Common myeloid progenitor, CD34-positive (primary cell): ENCODE measurements around the gene RBM34.
A peak's percentile ranks its signal among the peaks of the same experiment; 100 is the strongest.

Source experiments
- CTCF ChIA-PET: fragments of 350-600 bp; sonication (Branson Sonifier 250); formaldehyde crosslinking; loops from one replicate; lab custom pipeline; 2021; ENCODE audit warnings: antibody characterized with exemption; lab: Charles Lee
- POLR2A ChIA-PET: fragments of 350-600 bp; sonication (Branson Sonifier 250); formaldehyde crosslinking; loops from one replicate; lab custom pipeline; 2021; ENCODE audit warnings: antibody characterized with exemption; lab: Charles Lee
- DNase-seq, 3 donors: peaks; one replicate each; pipeline versions ENCODE4 v3.0.0 to v3.0.0-alpha.2; 2013
- H3K27ac ChIP-seq, 2 experiments: 1 replicate in 1 of 2; 2 replicates in 1 of 2; pipeline ENCODE4 v1.7.0; 2013; ENCODE audit warnings: inconsistent platforms in 2 of 2, low read length in 2 of 2, mild to moderate bottlenecking in 2 of 2, low read depth in 1 of 2, moderate library complexity in 1 of 2; ENCODE audit not compliant: severe bottlenecking in 2 of 2, insufficient read depth in 1 of 2, poor library complexity in 1 of 2
- H3K27me3 ChIP-seq, 5 experiments: replicated peaks in 2 of 5; 1 replicate in 3 of 5; 2 replicates in 2 of 5; pipeline versions ENCODE4 v1.6.1 to v1.7.0; 2013; ENCODE audit warnings: low read length in 4 of 5, mild to moderate bottlenecking in 2 of 5, moderate library complexity in 2 of 5, inconsistent platforms in 1 of 5; ENCODE audit not compliant: insufficient read depth in 5 of 5, control insufficient read depth in 4 of 5
- H3K36me3 ChIP-seq, 4 experiments: 1 replicate in 2 of 4; 2 replicates in 2 of 4; pipeline versions ENCODE4 v1.6.1 to v1.7.0; 2013; ENCODE audit warnings: low read length in 3 of 4, control low read depth in 1 of 4, mild to moderate bottlenecking in 1 of 4; ENCODE audit not compliant: control insufficient read depth in 4 of 4, insufficient read depth in 4 of 4
- H3K4me1 ChIP-seq, 4 experiments: 1 replicate in 3 of 4; 2 replicates in 1 of 4; pipeline versions ENCODE4 v1.6.1 to v1.7.1; 2013; ENCODE audit warnings: low read length in 3 of 4, mild to moderate bottlenecking in 3 of 4, control low read depth in 1 of 4, inconsistent platforms in 1 of 4, moderate library complexity in 1 of 4; ENCODE audit not compliant: control insufficient read depth in 4 of 4, insufficient read depth in 4 of 4; ENCODE audit errors: control extremely low read depth in 1 of 4
- H3K4me3 ChIP-seq, 7 experiments: 1 replicate in 4 of 7; 2 replicates in 3 of 7; pipeline versions ENCODE4 v1.5.1 to v1.7.0; 2013; ENCODE audit warnings: mild to moderate bottlenecking in 7 of 7, low read length in 6 of 7, moderate library complexity in 6 of 7, inconsistent platforms in 2 of 7, low read depth in 2 of 7, control low read depth in 1 of 7; ENCODE audit not compliant: insufficient read depth in 4 of 7, control insufficient read depth in 1 of 7; ENCODE audit errors: extremely low read depth in 1 of 7
- H3K9me3 ChIP-seq, 5 experiments: 1 replicate in 4 of 5; 2 replicates in 1 of 5; pipeline versions ENCODE4 v1.6.1 to v1.7.1; 2013; ENCODE audit warnings: low read length in 4 of 5, mild to moderate bottlenecking in 2 of 5, inconsistent platforms in 1 of 5, low read depth in 1 of 5, moderate library complexity in 1 of 5; ENCODE audit not compliant: control insufficient read depth in 4 of 5, insufficient read depth in 2 of 5; ENCODE audit errors: control extremely low read depth in 1 of 5
- WGBS: methylation state at CpG from one replicate; pipeline ENCODE4 v1.1.5; 2013; ENCODE audit not compliant: insufficient coverage; 5-methylcytosine and 5-hydroxymethylcytosine counted together

RBM34 gene

DNA sequence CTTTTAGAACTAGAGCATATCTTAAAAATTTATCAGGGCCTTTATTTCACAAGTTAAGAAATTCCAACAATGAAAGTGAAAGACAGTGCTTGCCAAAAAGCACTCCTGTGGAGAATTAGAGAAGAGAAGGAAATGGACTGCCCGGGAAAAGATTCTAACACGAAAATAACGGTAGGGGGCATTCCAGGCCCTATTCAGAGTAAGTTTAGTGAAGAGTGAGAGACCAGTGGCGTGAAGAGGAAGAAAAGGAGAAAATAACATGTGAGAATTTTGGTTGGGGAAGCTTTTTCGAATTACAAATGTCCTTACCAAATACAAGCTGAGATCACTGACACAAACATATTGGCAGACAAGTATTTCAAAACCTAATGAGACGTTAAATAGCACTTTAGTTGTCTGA lies 38.4 kb upstream of the RBM34 start:
- 73% methylated on average over 5 of the region's 6 CpGs for WGBS
- no peaks in the 10 kb centered on the region for H3K4me1 ChIP-seq
- POLR2A ChIA-PET = no interaction called here
- H3K9me3 ChIP-seq = no peaks in the 10 kb centered on the region
- peak; percentile 34 to 59 (median 55) for DNase-seq
- CTCF ChIA-PET = interaction anchor here (0.9 to 2.7 kb wide), 6 partner anchors 8 to 217 kb away, joined by 3 to 7 read pairs (median 5); no protein-coding TSS in a partner anchor
- H3K36me3 ChIP-seq = peaks cover 0 to 22% (median 16%) of the 10 kb centered on the region in 4 experiments
- no peak overlapping the region for H3K27ac ChIP-seq
- H3K27me3 ChIP-seq = no peaks in the 10 kb centered on the region
- no peak overlapping the region for H3K4me3 ChIP-seq

DNA sequence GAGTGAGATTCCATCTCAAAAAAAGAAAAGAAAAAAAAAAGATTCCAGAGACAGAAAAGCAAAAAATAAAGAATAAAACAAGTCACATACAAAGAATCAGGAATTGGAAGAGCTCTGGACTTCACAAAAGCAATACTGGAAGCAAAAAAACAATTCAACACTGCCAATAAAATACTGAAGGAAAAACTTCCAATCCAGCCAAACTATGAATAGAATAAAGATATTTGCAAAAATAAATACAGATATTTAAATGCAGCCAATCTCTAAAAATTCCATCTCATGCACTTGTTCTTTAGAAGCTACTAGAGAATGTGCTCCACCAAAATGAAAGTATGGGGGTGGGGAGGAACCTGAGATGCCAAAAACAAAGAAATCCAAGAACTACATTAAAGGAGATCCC lies 29.4 kb upstream of the RBM34 start:
- Histone ChIP-seq H3K4me3 (no peak overlapping the region), H3K9me3 (no peaks in the 10 kb centered on the region), H3K27me3 (no peaks in the 10 kb centered on the region), H3K4me1 (no peaks in the 10 kb centered on the region), H3K36me3 (peaks cover 18 to 44% (median 28%) of the 10 kb centered on the region in 4 experiments), H3K27ac (no peak overlapping the region)
- no peak for DNase-seq
- ChIA-PET CTCF (interaction anchor here (0.6 to 1.3 kb wide), 4 partner anchors 10 to 703 kb away, joined by 3 to 4 read pairs (median 3); no protein-coding TSS in a partner anchor), POLR2A (no interaction called here)

DNA sequence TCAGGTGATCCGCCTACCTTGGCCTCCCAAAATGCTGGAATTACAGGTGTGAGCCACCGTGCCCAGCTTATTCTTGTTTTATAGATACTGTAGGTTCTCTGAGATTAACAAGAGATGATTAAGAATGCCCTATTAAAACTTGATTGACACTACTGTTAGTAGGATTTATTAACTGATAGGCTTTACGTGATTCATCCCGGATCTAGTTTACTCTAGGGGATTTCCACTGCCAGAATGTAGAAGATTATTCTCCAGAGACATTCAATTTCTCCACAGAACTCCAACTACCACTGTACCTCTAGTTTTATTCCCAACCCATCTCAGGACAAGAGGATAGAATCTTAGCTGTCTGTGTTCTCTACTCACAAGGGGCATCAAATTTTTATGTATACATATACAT lies 26.3 kb upstream of the RBM34 start:
- H3K36me3 ChIP-seq = peaks cover 6 to 32% (median 20%) of the 10 kb centered on the region in 4 experiments
- 100% methylated on average over 4 of the region's 4 CpGs for WGBS
- no peaks in the 10 kb centered on the region for H3K9me3 ChIP-seq
- H3K4me1 ChIP-seq = no peaks in the 10 kb centered on the region
- H3K4me3 ChIP-seq = no peak overlapping the region
- no peak for DNase-seq
- no peaks in the 10 kb centered on the region for H3K27me3 ChIP-seq
- ChIA-PET CTCF (interaction anchor here (2.0 kb wide), 1 partner anchor 15 kb away, joined by 6 read pairs; no protein-coding TSS in a partner anchor), POLR2A (no interaction called here)
- no peak overlapping the region for H3K27ac ChIP-seq

DNA sequence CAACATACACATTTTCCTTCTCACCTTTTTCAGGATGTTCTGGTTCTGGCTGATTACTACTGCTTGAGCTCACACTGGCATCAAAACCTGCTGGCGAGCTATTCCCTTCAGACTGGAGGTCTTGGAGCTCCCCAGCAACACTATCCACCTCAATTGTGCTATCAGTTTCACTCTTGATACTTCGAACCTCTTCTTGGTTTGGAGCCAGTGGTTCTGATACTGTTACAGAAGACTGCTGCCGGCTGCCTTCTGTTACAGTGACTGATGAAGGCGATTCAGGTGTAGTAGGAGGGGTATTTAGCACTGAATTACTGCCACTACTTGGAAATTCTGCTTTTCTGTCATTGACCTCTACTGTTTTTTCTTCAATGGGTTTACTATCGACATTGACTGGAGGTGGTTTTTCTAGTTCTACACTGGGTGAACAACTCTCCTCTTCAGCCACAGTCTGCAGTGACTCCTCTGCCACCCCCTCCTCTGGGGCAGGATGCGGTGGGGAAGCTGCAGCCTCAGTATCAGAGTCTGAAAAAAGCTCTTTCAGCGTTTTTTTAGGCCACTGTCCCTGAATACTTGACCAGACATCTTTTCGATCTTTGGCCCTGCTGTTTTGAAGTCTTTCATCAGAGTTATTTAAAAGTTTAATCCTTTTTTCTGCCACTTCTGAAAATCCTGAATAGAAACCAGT lies 20.7 kb upstream of the RBM34 start:
- H3K36me3 ChIP-seq = peaks cover 8 to 41% (median 26%) of the 10 kb centered on the region in 4 experiments
- H3K27ac ChIP-seq = no peak overlapping the region
- 100% methylated on average over 7 of the region's 8 CpGs for WGBS
- DNase-seq = no peak
- no peaks in the 10 kb centered on the region for H3K27me3 ChIP-seq
- no peak overlapping the region for H3K4me3 ChIP-seq
- CTCF ChIA-PET = interaction anchor here (1.0 to 1.4 kb wide), 3 partner anchors 16 to 31 kb away, joined by 3 to 6 read pairs (median 3); partner anchors contain the start of gene RBM34
- no peaks in the 10 kb centered on the region for H3K9me3 ChIP-seq
- no peaks in the 10 kb centered on the region for H3K4me1 ChIP-seq
- POLR2A ChIA-PET = no interaction called here

DNA sequence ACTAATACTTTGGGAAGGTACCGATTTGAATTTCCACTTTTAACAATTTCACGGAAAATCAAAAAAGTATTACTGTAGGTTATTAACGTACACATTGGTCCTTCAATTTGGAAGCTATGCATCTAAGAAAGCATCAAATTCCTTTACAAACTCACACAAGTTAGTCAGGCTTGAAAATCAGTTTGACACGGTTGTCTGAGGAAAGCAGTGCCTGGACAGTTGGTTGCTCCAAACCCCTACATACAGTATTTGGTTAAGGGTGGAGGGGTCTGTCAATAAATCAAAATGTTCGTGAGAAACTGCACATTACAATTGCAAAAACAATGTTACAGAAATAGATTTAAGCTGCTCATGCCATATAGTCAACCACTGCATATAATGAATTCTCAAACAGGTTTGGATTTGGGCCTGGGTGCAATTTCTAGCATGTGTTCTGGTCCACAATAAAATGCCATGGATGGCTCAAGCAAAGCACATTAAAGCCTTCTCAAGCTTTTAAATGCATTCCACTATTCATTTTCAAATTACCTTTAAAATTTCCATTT lies 19.9 kb upstream of the RBM34 start:
- POLR2A ChIA-PET = no interaction called here
- CTCF ChIA-PET = interaction anchor here (1.2 to 1.4 kb wide), 3 partner anchors 16 to 694 kb away, joined by 3 to 6 read pairs (median 3); no protein-coding TSS in a partner anchor
- WGBS = 94% methylated on average over 3 of the region's 5 CpGs

DNA sequence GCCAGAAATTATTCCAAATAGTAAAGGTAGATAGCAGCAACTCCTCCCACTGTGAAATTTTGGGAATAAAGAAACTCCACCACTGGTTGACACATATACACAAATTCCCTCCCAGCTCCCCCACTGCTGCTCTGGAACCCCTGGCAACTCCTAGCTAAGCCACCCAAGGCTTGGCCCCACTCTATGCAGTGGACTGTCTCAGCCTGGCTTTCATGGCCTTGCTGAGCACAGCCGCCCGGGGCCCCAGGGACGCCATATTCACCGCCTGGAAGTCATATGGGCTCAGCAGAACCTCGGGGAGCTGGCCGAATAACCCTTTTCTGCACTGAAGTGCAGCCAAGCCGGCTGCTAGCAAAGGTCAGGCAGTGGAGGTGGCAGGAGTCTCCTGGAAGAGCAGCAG lies 15.4 kb upstream of the RBM34 start:
- Histone ChIP-seq H3K4me1 (no peaks in the 10 kb centered on the region), H3K27ac (no peak overlapping the region), H3K9me3 (no peaks in the 10 kb centered on the region), H3K27me3 (no peaks in the 10 kb centered on the region), H3K4me3 (no peak overlapping the region), H3K36me3 (peaks cover 21 to 61% (median 34%) of the 10 kb centered on the region in 4 experiments)
- ChIA-PET CTCF (no interaction called here), POLR2A (interaction anchor here (0.6 kb wide), 1 partner anchor 22 kb away, joined by 5 read pairs; no protein-coding TSS in a partner anchor)
- 99% methylated on average over 7 of the region's 7 CpGs for WGBS
- no peak for DNase-seq

More for the DNA sequence above, 19.9 kb upstream of the RBM34 start:
- Histone ChIP-seq H3K4me3 (no peak overlapping the region), H3K27ac (no peak overlapping the region), H3K36me3 (peaks cover 8 to 48% (median 29%) of the 10 kb centered on the region in 4 experiments), H3K27me3 (no peaks in the 10 kb centered on the region), H3K9me3 (no peaks in the 10 kb centered on the region), H3K4me1 (no peaks in the 10 kb centered on the region)
- no peak for DNase-seq

DNA sequence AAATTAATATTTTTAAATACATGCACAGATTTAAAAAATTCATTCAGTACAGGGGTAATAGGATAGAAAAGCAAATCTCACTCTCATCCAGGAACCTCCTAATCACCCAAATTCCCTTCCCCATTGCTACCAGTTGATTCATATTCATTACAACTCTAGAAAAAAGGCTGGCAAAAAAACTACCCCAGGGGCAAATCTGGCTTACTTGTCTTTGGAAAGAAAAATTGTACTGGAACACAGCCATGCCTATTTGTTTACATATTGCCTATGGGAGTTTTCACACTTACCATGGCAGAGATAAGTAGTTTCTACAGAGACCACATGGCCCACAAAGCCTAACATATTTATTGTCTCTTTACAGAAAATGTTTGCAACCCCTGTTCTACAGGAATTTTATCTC lies 8.9 kb upstream of the RBM34 start:
- Histone ChIP-seq H3K27me3 (no peaks in the 10 kb centered on the region), H3K27ac (no peak overlapping the region), H3K36me3 (peaks cover 14 to 60% (median 30%) of the 10 kb centered on the region in 4 experiments), H3K4me1 (no peaks in the 10 kb centered on the region), H3K9me3 (no peaks in the 10 kb centered on the region), H3K4me3 (no peak overlapping the region)
- POLR2A ChIA-PET = no interaction called here
- no peak for DNase-seq
- CTCF ChIA-PET = no interaction called here
